ENCODE results near the gene ALDH18A1. TPM values are rescaled to one million over a fixed set of nuclear protein-coding genes. Genes with fewer than 3 reads are reported as not detected.

ALDH18A1 gene
- total RNA-seq, 1 experiment from 2014 or later = 105 TPM

DNA sequence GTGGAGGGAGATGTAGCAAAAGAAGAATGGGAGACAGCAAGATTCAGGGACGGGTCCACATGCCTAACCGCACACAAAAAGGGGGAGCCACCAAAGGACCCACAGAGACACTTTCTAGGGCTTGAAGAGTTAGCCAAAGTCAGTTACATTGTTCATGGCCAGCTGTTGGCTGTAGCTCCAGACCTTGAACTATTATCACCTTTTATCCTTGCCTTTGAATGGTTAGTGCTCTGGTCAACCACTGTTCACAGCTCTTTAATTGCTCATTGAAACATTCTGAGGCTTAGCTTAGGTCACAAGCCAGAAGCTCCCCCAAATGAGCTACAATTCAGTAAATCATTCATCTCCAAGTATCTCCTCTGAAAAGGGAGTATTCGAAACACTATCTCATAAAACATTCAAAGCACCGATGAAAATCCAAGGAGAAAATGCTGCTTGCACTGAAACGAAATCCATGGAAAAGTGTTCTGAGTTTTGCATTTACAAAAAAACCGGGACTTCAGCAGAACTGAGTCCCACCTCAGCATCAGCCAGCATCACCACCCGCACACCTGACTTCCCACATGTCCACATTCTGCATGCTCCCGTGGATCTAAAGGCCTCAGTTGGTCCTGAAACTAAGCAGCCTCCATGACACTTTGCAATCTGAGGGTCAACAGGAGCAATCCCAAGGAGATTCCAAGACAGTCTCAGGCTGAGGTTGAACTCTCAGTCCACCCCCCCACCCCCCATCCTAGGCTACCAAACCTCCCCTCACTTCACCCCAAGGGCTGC, 99.3 kb downstream of the ALDH18A1 start (continued):
- TF ChIP-seq RORB (CRISPR knock-in tag; IDR thresholded peaks at IDR 0.05) = no peak
- no peak for TF ChIP-seq FOXP1 (CRISPR knock-in tag; IDR thresholded peaks at IDR 0.05; ENCODE audit: borderline replicate concordance)
- no peak for TF ChIP-seq SMAD4 (CRISPR knock-in tag; IDR thresholded peaks at IDR 0.05)
- no peak for TF ChIP-seq ELF4 (CRISPR knock-in tag; IDR thresholded peaks at IDR 0.05; ENCODE audit: low read depth)
- no peak for TF ChIP-seq ZNF671 (CRISPR knock-in tag; IDR thresholded peaks at IDR 0.05)
- TF ChIP-seq ZNF219 (CRISPR knock-in tag; IDR thresholded peaks at IDR 0.05; ENCODE audit: borderline replicate concordance) = no peak
- TF ChIP-seq, protein P1, sequence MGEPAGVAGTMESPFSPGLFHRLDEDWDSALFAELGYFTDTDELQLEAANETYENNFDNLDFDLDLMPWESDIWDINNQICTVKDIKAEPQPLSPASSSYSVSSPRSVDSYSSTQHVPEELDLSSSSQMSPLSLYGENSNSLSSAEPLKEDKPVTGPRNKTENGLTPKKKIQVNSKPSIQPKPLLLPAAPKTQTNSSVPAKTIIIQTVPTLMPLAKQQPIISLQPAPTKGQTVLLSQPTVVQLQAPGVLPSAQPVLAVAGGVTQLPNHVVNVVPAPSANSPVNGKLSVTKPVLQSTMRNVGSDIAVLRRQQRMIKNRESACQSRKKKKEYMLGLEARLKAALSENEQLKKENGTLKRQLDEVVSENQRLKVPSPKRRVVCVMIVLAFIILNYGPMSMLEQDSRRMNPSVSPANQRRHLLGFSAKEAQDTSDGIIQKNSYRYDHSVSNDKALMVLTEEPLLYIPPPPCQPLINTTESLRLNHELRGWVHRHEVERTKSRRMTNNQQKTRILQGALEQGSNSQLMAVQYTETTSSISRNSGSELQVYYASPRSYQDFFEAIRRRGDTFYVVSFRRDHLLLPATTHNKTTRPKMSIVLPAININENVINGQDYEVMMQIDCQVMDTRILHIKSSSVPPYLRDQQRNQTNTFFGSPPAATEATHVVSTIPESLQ (CRISPR knock-in tag; IDR thresholded peaks at IDR 0.05) = no peak
- no peak for TF ChIP-seq NFYB (CRISPR knock-in tag; conservative IDR thresholded peaks at IDR 0.05; ENCODE audit: low read depth)
- TF ChIP-seq ZNF317 (CRISPR knock-in tag; IDR thresholded peaks at IDR 0.05; ENCODE audit: borderline replicate concordance, low read depth) = no peak
- TF ChIP-seq MYBL2 (CRISPR knock-in tag; IDR thresholded peaks at IDR 0.05) = no peak
- TF ChIP-seq, protein P2, sequence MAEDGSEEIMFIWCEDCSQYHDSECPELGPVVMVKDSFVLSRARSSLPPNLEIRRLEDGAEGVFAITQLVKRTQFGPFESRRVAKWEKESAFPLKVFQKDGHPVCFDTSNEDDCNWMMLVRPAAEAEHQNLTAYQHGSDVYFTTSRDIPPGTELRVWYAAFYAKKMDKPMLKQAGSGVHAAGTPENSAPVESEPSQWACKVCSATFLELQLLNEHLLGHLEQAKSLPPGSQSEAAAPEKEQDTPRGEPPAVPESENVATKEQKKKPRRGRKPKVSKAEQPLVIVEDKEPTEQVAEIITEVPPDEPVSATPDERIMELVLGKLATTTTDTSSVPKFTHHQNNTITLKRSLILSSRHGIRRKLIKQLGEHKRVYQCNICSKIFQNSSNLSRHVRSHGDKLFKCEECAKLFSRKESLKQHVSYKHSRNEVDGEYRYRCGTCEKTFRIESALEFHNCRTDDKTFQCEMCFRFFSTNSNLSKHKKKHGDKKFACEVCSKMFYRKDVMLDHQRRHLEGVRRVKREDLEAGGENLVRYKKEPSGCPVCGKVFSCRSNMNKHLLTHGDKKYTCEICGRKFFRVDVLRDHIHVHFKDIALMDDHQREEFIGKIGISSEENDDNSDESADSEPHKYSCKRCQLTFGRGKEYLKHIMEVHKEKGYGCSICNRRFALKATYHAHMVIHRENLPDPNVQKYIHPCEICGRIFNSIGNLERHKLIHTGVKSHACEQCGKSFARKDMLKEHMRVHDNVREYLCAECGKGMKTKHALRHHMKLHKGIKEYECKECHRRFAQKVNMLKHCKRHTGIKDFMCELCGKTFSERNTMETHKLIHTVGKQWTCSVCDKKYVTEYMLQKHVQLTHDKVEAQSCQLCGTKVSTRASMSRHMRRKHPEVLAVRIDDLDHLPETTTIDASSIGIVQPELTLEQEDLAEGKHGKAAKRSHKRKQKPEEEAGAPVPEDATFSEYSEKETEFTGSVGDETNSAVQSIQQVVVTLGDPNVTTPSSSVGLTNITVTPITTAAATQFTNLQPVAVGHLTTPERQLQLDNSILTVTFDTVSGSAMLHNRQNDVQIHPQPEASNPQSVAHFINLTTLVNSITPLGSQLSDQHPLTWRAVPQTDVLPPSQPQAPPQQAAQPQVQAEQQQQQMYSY (CRISPR knock-in tag; IDR thresholded peaks at IDR 0.05) = no peak
- TF ChIP-seq, protein P3, sequence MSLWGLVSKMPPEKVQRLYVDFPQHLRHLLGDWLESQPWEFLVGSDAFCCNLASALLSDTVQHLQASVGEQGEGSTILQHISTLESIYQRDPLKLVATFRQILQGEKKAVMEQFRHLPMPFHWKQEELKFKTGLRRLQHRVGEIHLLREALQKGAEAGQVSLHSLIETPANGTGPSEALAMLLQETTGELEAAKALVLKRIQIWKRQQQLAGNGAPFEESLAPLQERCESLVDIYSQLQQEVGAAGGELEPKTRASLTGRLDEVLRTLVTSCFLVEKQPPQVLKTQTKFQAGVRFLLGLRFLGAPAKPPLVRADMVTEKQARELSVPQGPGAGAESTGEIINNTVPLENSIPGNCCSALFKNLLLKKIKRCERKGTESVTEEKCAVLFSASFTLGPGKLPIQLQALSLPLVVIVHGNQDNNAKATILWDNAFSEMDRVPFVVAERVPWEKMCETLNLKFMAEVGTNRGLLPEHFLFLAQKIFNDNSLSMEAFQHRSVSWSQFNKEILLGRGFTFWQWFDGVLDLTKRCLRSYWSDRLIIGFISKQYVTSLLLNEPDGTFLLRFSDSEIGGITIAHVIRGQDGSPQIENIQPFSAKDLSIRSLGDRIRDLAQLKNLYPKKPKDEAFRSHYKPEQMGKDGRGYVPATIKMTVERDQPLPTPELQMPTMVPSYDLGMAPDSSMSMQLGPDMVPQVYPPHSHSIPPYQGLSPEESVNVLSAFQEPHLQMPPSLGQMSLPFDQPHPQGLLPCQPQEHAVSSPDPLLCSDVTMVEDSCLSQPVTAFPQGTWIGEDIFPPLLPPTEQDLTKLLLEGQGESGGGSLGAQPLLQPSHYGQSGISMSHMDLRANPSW (CRISPR knock-in tag; conservative IDR thresholded peaks at IDR 0.05; ENCODE audit: low read depth) = no peak

Other genes starting within 250 kb of the ALDH18A1 start
- 33.8 to 39.9 TPM (median 34.3 TPM) in 3 replicates for gene SORBS1, start 95.3 kb downstream of the ALDH18A1 start, total RNA-seq (2021)
- 26.4 to 33.5 TPM (median 29.3 TPM) in 3 replicates for gene TCTN3, start 37.2 kb upstream of the ALDH18A1 start, total RNA-seq (2021)
- gene ENTPD1, start 99.5 kb upstream of the ALDH18A1 start, total RNA-seq (2021) = 1.9 to 2.8 TPM (median 2.3 TPM) in 3 replicates

Data from WTC11 (cell line).